Stimulated activated CD8-positive, alpha-beta memory T cell treated with anti-CD3 and anti-CD28 coated beads, Interleukin-2, amount 100 ng/mL, for 1 hour (primary cell): Measurements from ENCODE around the gene ASCC1.
"Not testable (repeated sequence)": the region's sequence is repeated elsewhere in the genome, so short reads cannot be mapped to it uniquely, and the experiment has no call there.

Experiments used
- DNase-seq, 2 donors: peaks; one replicate each; pipeline ENCODE4 v3.0.0-alpha.2; 2020; ENCODE audit warnings: low read depth in 2 of 2

The ASCC1 gene

DNA sequence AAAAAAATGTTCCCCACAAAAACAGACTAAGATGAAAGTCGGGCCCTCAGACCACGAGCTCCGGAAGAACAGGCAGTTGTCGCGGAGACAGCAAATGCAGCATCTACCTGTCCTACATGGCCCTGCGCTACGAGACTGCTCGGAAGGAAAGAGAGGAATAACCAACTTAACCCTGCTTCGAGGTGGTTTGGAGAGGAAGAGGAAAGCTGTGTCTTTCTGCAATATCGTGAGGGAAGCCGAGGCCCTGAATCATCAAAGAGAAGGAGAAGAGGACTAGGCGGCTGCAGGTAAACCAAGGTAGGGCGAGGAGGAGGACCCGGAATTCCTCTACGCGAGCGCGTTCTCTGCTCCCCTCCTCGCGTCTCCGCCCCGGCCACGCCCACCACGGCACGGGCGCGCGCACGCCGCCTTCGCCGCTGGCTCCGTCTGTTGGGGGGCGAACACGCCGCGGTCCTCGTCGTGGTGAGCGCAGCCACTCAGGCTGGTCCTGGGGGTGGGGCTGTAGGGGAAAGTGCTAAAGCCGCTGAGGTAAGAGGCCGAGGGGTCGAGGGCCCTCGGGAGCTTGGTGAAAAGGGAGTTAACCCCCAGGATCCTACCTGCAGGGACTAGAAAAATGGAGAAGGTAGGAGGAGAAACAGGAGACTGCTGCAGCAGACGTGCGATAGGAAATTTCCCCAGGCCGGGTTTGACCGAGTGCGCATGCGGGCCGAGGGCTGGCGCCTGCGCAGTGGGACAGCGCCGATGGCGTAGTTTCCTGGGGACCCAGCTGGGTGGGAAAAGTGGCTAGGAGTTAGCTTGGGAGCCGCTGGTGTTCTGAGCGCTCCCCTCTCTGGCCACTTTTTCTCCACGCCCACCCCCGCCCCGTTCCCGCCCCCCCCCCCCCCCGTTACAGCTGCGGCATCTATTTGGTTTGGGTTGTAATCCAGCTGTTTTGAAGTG, at the start of gene ASCC1, which contains the start of gene ANAPC16:
Gene ASCC1, minus strand, starts transcription at position 666 of the 939 bp plus-strand sequence. CDS start 2,978 bp downstream, outside the sequence.
Gene ANAPC16, plus strand, starts transcription at position 402 of the 939 bp plus-strand sequence. CDS start 7,903 bp downstream, outside the sequence.
- DNase-seq = peak; percentile 89 to 90

DNA sequence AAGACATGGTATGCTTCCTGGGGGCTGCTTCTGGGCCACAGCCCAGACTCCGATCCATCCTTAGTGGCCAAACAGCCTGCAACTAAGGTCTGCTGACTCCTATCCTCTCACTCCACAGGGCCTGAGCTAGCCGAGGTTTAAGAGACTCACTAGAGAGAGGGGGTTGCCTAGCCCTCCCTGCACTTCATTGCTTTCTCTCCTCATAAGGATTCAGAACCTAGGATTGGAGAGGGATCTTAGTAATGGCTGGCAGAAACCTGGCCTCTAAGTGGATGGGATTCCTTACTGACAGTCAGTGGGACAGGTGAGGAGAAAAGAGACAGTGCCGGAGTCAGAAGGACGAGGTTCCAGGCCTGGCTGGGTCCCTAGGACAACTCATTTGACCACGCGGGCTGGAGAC, 49.4 kb upstream of the ASCC1 start:
- no peak for DNase-seq

- no peak for DNase-seq
These were observed 48.5 kb upstream of the ASCC1 start for GRCh38 chr10:72264536-72264935.

GRCh38 chr10:72263613-72264241, 47.7 kb upstream of the ASCC1 start:
- no peak for DNase-seq

GRCh38 chr10:72261784-72262404, 45.8 kb upstream of the ASCC1 start:
- DNase-seq = no peak

DNA sequence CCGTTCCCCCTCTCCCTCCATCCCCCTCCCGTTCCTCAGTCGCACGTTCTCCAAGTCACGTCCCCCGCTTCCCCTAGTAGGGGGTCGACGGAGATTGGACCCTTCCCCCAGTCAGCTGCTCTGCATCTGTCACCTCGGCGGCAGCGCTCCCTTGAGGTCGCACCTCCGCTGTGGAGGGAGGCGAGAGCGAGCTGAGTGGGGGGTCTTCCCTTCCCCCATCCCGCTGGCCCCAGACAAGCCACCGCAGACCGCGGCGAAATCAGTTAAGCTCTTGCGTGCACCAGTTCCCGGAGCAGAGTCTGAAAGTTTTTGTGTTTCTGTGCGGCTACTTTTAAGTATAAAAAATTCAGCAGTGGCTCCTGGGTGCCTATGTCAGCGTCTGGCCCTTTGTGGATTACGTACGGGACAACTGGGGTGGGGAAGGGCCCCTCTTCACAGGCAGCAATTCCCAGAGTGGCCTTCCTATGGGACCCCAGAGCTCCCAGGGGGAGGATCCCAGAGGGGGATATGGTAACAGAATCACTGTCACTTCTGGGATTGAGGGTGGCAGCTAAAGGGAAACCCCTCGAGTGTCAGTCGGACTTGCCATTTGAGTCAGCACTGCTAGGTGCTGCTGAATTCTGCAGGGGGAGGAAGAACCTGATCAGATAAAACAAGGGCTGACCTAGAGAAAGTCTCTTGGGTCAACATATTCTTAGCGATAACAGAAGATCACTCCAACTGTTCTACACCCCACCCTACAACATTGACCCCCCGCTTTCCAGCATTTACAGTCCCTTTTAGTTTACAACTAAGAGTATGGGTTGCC, 45.1 kb upstream of the ASCC1 start:
- no peak for DNase-seq

DNA sequence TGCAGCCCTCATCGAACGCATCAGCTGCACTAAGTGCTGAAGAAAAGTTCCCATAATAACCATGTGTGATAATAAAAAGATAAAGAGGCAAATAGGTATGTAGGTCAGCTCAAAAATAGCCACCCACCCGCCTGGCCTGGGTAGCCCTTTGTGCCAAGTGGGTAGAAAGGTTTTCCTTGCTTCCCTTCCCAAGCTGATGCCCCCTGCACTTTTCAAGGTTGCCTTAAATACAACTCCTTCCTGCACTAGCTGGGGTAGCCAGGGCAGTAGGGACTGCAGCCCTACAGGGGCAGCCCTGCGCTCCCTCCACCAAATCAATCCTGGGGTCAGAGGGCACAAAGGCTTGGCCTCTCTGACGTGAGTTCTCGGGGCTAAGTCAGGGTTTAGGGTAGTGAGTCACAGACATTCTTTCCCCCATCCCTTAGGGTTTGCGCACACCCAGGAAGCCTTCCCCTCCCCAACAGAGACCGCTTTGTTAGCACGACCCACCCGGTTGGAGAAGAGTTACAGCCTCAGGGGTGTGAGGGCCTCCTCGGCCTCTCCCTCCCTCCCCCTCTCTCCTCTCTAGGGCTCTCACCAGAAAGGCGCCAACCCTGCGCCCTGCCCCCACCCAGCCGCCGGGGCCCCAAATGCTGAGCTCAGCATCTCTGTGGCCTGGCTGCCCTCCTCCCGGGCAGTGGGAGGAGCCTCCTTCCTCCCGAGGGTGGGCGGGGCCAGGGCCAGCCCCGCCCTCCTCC, 44.3 kb upstream of the ASCC1 start:
- DNase-seq = peak; percentile 54 to 71

DNA sequence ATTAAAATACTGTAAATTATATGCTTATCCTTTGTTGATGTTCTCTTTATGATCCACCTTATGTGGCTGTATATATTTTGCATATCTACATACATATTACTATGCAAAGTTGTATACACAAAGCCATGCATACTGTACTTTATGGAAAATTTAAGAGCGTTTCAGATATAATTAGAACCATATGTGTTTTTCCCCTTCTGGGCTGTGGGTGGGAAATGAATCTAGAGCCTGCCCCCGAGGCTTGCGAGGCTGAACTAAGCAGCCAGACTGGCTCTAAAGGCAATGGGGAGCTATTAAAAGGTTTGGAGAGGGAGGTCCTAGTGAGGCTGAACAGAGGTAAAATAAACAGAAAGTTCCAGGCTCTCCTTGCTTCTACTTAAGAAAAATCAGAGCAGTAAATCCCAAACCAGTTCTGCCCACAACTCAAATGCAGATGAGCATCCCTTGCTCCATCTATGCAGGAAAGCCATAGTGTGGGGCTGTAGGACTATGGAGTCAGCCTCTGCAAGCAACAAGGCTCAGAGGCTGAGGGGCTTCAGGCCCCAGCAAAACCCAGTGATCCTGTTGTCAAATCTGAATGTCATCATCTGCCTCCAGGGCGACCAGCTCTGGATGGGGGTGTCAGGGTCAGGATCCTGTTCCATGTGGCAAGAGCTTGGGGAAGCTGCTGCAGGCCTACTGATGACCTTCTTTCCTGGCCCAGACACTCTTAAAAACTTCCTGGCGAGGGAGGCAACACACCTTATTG, 43.6 kb upstream of the ASCC1 start:
- DNase-seq = no peak

DNA sequence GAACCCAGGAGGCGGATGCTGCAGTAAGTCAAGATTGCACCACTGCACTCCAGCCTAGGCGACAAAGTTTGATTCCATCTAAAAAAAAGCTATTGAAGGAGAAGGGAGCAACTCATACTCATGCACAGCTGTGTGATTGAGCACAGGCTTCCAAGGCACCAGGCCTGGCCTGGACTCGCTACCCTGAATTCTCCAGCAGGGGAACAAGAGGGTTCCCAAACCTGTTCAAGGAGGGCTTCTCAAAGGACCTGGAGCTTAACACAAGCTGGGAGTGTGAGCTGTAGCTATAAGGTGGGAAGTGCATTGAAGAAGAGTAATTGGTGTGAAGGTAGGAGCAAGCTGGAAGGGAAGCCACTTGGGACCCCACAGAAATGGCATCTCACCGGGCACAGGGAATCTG, 42.5 kb upstream of the ASCC1 start:
- no peak for DNase-seq

- DNase-seq = no peak
These were observed 41.2 kb upstream of the ASCC1 start for GRCh38 chr10:72257051-72257892.

DNA sequence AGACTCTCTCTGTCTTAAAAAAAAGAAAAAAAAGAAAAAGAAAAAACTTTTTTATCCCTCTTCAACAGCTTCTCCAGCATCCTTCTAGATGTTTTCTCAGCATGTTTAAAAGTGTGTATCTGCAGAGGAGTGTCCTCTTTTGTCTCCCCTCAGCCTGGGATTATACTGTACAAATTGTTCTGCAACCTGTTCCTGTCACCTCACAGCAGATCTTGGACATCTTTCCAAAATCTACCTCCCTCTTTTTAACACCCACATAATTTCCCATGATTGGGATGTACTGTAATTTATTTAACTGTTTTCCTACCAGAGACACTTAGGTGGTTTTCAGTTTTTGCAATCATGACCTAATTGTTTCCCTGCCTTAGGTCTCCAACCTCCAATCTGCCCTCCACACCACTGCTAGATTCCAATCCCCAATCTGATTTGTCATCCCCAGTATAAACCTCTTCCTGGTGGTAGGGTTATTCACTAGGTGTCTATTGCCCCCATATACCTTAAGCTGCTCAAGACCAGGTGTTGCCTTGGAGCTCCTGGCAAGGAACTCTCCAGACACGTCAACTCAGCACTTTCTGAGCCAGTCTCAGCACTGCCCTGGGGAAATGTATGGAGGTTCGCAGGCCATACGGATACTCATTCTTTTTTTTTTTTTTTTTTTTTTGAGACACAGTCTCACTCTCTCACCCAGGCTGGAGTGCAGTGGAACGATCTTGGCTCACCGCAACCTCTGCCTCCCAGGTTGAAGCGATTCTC, 40.1 kb upstream of the ASCC1 start:
- no peak for DNase-seq

DNA sequence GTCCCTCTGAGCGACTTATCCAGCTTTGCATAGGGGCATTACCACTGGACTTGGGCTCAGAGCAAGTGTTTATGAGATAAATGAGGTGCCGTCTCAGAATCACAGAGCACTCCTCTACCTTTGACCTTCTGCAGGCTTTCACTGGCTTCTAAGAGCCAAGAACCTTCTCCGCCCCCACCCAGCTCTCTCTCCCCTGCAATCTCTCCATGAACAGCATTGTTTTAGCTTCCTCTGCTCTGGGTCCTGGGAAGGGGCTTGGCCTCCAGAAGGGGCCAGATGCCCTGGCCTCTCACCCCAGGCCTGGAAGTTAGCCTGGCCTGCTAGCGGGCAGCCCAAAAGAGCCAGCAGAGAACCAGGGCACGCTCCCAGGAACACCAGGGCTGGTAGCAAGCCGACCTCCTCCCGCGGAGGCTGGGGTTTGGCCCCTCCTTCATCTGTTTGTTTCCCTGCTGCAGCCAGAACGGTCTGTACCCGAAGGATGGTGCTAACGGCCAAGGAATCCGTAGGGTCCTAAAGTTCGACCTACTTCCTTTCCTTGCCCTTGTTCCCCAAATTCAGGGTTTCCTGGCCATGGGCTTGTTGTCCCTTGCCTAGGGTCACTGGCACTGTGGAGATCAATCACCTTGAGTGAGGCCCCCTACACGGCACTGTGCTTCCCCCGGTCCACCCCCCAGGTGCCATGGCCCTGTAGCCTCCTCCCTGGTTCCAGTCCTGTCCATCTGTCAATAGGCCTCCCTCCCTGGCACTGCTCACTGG, 38.9 kb upstream of the ASCC1 start:
- no peak for DNase-seq

GRCh38 chr10:72253578-72253977, 37.5 kb upstream of the ASCC1 start:
- no peak for DNase-seq

DNA sequence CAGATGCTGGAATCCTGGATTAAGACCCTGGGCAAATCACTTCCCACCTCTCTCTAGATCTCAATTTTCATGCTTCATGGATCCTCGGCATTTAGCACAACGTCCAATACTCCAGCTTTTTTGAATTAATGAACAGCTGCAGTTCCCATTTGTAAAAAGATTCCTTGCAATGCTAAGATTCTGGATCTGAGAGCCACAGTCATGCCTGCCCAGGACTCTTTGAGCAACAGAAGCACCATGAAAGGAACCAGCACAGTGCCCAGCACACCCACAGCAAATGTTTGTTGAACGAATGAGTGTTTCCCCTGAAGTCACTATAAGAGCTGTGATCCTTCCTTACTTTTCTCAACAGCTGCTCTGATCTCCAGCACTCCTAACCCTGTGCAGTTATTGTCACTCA, 36.9 kb upstream of the ASCC1 start:
- no peak for DNase-seq

DNA sequence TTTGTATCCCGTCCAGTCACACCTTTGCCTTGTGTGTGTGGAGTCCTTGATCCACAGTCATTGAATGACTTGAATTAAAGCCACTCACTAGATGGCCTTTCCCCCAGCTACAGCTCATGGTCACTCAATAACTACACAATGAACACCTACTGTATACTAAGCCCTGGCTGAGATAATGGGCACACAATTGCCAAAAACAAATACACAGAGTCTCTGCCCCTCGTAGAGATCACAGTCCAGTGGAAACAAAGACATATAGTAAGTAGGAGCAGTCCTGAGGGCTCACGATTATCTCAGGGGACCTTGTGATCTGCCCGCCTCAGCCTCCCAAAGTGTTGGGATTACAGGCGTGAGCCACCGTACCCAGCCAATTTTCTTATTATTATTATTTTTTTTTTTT, 35.6 kb upstream of the ASCC1 start:
- DNase-seq = no peak

- DNase-seq = no peak
These were observed 34.6 kb upstream of the ASCC1 start for GRCh38 chr10:72250666-72251065.

GRCh38 chr10:72249176-72249862, 33.2 kb upstream of the ASCC1 start:
- DNase-seq = not testable (repeated sequence)
